ENCODE results near the gene RAD51B. TPM values are rescaled to one million over a fixed set of nuclear protein-coding genes. Genes with fewer than 3 reads are reported as not detected.

The RAD51B gene
- total RNA-seq, 1 experiment from 2014 or later = 16.7 TPM

GRCh38 chr14:68440820-68441219 lies 621.2 kb downstream of the RAD51B start:
- peaks cover 0 to 2% (median under 1%) of the 10 kb centered on the region in 3 experiments; a peak in 1 of 7 replicates for H3K36me3 Mint-ChIP-seq (ENCODE audit: insufficient read depth in 1 of 3, low read depth in 3 of 3)
- H2BK20ac ChIP-seq (ENCODE audit: low read depth, low read length, poor library complexity, severe bottlenecking) = no peak overlapping the region
- H3K9ac ChIP-seq (ENCODE audit: extremely low read depth, insufficient read length, low read length) = no peak overlapping the region
- no peak overlapping the region for H2BK120ac ChIP-seq (ENCODE audit: low read depth, low read length, poor library complexity, severe bottlenecking)
- peaks cover 6 to 7% of the 10 kb centered on the region in 2 experiments for H3K4me1 Mint-ChIP-seq
- no peak for DNase-seq
- H3K27me3 Mint-ChIP-seq (ENCODE audit: low read depth) = no peaks in the 10 kb centered on the region; the same call in 1 of the 2 replicates
- no peaks in the 10 kb centered on the region for H3K27me3 ChIP-seq (ENCODE audit: insufficient read depth, low read length)
- no peak overlapping the region for H3K14ac ChIP-seq (ENCODE audit: insufficient read depth, low read length)
- peaks cover 1 to 5% of the 10 kb centered on the region in 2 experiments; a peak in 3 of 5 replicates for H3K9me3 Mint-ChIP-seq
- no peak overlapping the region for H2AK5ac ChIP-seq (ENCODE audit: insufficient read length, low read length)
- H3K4ac ChIP-seq (ENCODE audit: low read depth, low read length) = no peak overlapping the region
- H4K91ac ChIP-seq (ENCODE audit: insufficient read length, low read depth, low read length) = no peak overlapping the region
- H3K79me1 ChIP-seq (ENCODE audit: insufficient read depth, low read depth, low read length, poor library complexity, severe bottlenecking) = no peaks in the 10 kb centered on the region
- H3K27ac ChIP-seq (ENCODE audit: insufficient read length, low read depth, low read length) = no peak overlapping the region
- no peaks in the 10 kb centered on the region for H3K4me1 ChIP-seq (ENCODE audit: insufficient read depth, low read length)
- H4K8ac ChIP-seq (replicated peaks; ENCODE audit: insufficient read length, low read depth, low read length) = no peak overlapping the region
- no peak overlapping the region for H3K4me3 Mint-ChIP-seq
- no peak overlapping the region for H3K23ac ChIP-seq (ENCODE audit: insufficient read length, low read depth, low read length)
- no peak overlapping the region for H2BK12ac ChIP-seq (ENCODE audit: insufficient read length, low read depth, low read length)
- H2BK5ac ChIP-seq (ENCODE audit: insufficient read length, low read length) = no peak overlapping the region
- no peak overlapping the region for H3T11ph ChIP-seq (ENCODE audit: low read length)
- no peak overlapping the region for H4K5ac ChIP-seq (ENCODE audit: insufficient read length, low read depth, low read length)
- H3K56ac ChIP-seq (ENCODE audit: insufficient read length, low read depth, low read length) = no peak overlapping the region
- no peak overlapping the region for H2AFZ ChIP-seq (ENCODE audit: low read length)
- H3K27ac Mint-ChIP-seq = no peak overlapping the region
- H3K23me2 ChIP-seq (ENCODE audit: insufficient read length, low read depth, low read length, poor library complexity, severe bottlenecking) = no peaks in the 10 kb centered on the region
- no peak overlapping the region for H3K18ac ChIP-seq (ENCODE audit: insufficient read length, low read depth, low read length)
- H2BK15ac ChIP-seq (ENCODE audit: low read depth, low read length) = no peak overlapping the region
- no peaks in the 10 kb centered on the region for H3K79me2 ChIP-seq (ENCODE audit: insufficient read depth, low read length)
- H3K9me3 ChIP-seq (ENCODE audit: control insufficient read depth, low read depth, low read length) = no peaks in the 10 kb centered on the region
- no peaks in the 10 kb centered on the region for H4K20me1 ChIP-seq (ENCODE audit: control insufficient read depth, insufficient read depth, insufficient read length)
- no peak overlapping the region for H3K4me2 ChIP-seq (ENCODE audit: insufficient read depth, insufficient read length, low read length)
- TF ChIP-seq, protein P1, sequence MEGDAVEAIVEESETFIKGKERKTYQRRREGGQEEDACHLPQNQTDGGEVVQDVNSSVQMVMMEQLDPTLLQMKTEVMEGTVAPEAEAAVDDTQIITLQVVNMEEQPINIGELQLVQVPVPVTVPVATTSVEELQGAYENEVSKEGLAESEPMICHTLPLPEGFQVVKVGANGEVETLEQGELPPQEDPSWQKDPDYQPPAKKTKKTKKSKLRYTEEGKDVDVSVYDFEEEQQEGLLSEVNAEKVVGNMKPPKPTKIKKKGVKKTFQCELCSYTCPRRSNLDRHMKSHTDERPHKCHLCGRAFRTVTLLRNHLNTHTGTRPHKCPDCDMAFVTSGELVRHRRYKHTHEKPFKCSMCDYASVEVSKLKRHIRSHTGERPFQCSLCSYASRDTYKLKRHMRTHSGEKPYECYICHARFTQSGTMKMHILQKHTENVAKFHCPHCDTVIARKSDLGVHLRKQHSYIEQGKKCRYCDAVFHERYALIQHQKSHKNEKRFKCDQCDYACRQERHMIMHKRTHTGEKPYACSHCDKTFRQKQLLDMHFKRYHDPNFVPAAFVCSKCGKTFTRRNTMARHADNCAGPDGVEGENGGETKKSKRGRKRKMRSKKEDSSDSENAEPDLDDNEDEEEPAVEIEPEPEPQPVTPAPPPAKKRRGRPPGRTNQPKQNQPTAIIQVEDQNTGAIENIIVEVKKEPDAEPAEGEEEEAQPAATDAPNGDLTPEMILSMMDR (conservative IDR thresholded peaks at IDR 0.05) = no peak
